Keratinocyte (primary cell): ENCODE data around the gene HEPN1. TPM values are rescaled to one million over a fixed set of nuclear protein-coding genes. Genes with fewer than 3 reads are reported as not detected.

Experiments used
- DNase-seq: peaks from one replicate; pipeline ENCODE4 v3.0.0-alpha.2; 2011; ENCODE audit warnings: low read depth, missing footprints, low spot score
- FAIRE-seq: peaks from 2 replicates; lab custom pipeline; 2011; peaks lifted over from hg19 to GRCh38; lab: Jason Lieb, UNC
- H2AFZ ChIP-seq: 2 replicates; pipeline ENCODE4 v1.6.0; 2012; ENCODE audit warnings: low read length, control low read depth, inconsistent platforms; ENCODE audit not compliant: control insufficient read depth
- H3K27ac ChIP-seq: 2 replicates; pipeline ENCODE4 v1.5.1; 2011; ENCODE audit warnings: low read length; ENCODE audit not compliant: control insufficient read depth, insufficient read depth
- H3K27me3 ChIP-seq: 3 replicates; pipeline ENCODE4 v1.6.0; 2011; ENCODE audit warnings: low read length; ENCODE audit not compliant: control insufficient read depth, insufficient read depth; ENCODE audit errors: extremely low read depth
- H3K36me3 ChIP-seq, 2 experiments: 2 replicates in 1 of 2; 3 replicates in 1 of 2; pipeline ENCODE4 v1.5.1; 2011; ENCODE audit warnings: low read length in 2 of 2, mild to moderate bottlenecking in 1 of 2; ENCODE audit not compliant: control insufficient read depth in 2 of 2, insufficient read depth in 2 of 2; ENCODE audit errors: extremely low read depth in 1 of 2
- H3K4me1 ChIP-seq: 3 replicates; pipeline ENCODE4 v1.5.1; 2011; ENCODE audit warnings: low read length; ENCODE audit not compliant: control insufficient read depth, insufficient read depth; ENCODE audit errors: extremely low read depth
- H3K4me2 ChIP-seq: 3 replicates; pipeline ENCODE4 v1.6.0; 2011; ENCODE audit warnings: low read depth, low read length; ENCODE audit not compliant: control insufficient read depth, insufficient read depth; ENCODE audit errors: extremely low read depth
- H3K4me3 ChIP-seq, 3 experiments: fragments of 200-600 bp in 1 of 3; sonication (generic) in 1 of 3; 2 replicates in 2 of 3; 3 replicates in 1 of 3; pipeline ENCODE4 v1.5.1; 2011 to 2016; ENCODE audit warnings: low read length in 3 of 3, mild to moderate bottlenecking in 3 of 3, control low read depth in 2 of 3, inconsistent platforms in 1 of 3, low read depth in 1 of 3, mixed read lengths in 1 of 3, mixed run types in 1 of 3, moderate library complexity in 1 of 3; ENCODE audit not compliant: control insufficient read depth in 2 of 3, insufficient read depth in 2 of 3; ENCODE audit errors: extremely low read depth in 1 of 3
- H3K79me2 ChIP-seq: 2 replicates; pipeline ENCODE4 v1.6.0; 2012; ENCODE audit warnings: low read length; ENCODE audit not compliant: control insufficient read depth, insufficient read depth
- H3K9ac ChIP-seq: 3 replicates; pipeline ENCODE4 v1.6.0; 2011; ENCODE audit warnings: low read length; ENCODE audit not compliant: control insufficient read depth, insufficient read depth; ENCODE audit errors: extremely low read depth
- H3K9me1 ChIP-seq: 3 replicates; pipeline ENCODE4 v1.6.0; 2011; ENCODE audit warnings: low read length; ENCODE audit not compliant: control insufficient read depth, insufficient read depth; ENCODE audit errors: extremely low read depth
- H3K9me3 ChIP-seq: 2 replicates; pipeline ENCODE4 v1.5.1; 2012; ENCODE audit warnings: low read depth, low read length; ENCODE audit not compliant: control insufficient read depth
- H4K20me1 ChIP-seq: 3 replicates; pipeline ENCODE4 v1.6.0; 2011; ENCODE audit warnings: low read length; ENCODE audit not compliant: control insufficient read depth, insufficient read depth; ENCODE audit errors: extremely low read depth
- EZH2 ChIP-seq: IDR thresholded peaks from one replicate; pipeline ENCODE4 v1.6.1; 2012; ENCODE audit warnings: inconsistent platforms, mild to moderate bottlenecking, low read length, moderate library complexity
- dilution Hi-C: fragments of 300-500 bp; cut with MboI; formaldehyde crosslinking; loops from one replicate; pipeline ENCODE4 v1.7.0; 2020; ENCODE audit warnings: low sequenced_read_pairs; ENCODE audit not compliant: extremely low pct_ligation_motif_present
- polyA plus RNA-seq, 5 experiments: library from polyadenylated mRNA; depleted of rRNA in 3 of 5; stranded (reverse) in 3 of 5; stranded (forward) in 1 of 5; unstranded in 1 of 5; fragments of >200 nt; gene quantifications; 1 replicate in 1 of 5; 2 replicates in 3 of 5; 3 replicates in 1 of 5; pipeline versions ENCODE4 v1.2.1 to v1.2.3, GENCODE V29; 2011 to 2012; ENCODE audit warnings: missing spikeins in 2 of 5, low read depth in 1 of 5, low replicate concordance in 1 of 5
- TF ChIP-seq, protein P1 (sequence below), 3 experiments: IDR thresholded peaks in 1 of 3; conservative IDR thresholded peaks in 1 of 3; optimal IDR thresholded peaks in 1 of 3; 2 replicates in 2 of 3; 3 replicates in 1 of 3; pipeline versions ENCODE3 to v1.5.1; 2011; ENCODE audit warnings: low read length in 3 of 3, mild to moderate bottlenecking in 3 of 3, moderate library complexity in 2 of 3, control low read depth in 1 of 3, inconsistent platforms in 1 of 3; ENCODE audit not compliant: insufficient read depth in 2 of 3; ENCODE audit errors: extremely low read depth in 1 of 3

Gene HEPN1
- polyA plus RNA-seq, 1 donor (not counting 4 experiments of a cell fraction or from before 2014, with no cell fraction given): not detected

DNA sequence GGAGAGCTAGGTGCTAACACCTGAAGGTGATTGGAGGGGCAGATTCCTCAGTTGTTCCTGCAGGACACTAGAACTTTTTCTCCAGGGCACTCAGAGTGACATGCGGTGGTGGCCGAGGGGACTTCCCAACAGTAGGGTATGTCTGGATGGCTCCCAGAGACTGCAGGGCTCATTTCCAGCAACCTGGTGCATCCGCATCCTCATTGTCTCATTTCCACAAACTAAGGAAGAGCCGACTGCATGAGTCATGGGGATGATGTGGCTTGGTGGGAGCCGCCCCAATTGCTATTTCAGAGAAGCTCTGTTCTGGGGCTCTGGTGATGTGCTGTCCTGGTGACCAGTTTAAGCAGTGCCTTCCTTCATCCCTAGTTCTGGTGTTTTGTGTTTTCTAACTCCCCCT is 18.6 kb upstream of the HEPN1 start:
- dilution Hi-C loops: no loop called here
- peaks cover 65% of the 10 kb centered on the region for H3K4me1 ChIP-seq
- TF ChIP-seq, protein P1, sequence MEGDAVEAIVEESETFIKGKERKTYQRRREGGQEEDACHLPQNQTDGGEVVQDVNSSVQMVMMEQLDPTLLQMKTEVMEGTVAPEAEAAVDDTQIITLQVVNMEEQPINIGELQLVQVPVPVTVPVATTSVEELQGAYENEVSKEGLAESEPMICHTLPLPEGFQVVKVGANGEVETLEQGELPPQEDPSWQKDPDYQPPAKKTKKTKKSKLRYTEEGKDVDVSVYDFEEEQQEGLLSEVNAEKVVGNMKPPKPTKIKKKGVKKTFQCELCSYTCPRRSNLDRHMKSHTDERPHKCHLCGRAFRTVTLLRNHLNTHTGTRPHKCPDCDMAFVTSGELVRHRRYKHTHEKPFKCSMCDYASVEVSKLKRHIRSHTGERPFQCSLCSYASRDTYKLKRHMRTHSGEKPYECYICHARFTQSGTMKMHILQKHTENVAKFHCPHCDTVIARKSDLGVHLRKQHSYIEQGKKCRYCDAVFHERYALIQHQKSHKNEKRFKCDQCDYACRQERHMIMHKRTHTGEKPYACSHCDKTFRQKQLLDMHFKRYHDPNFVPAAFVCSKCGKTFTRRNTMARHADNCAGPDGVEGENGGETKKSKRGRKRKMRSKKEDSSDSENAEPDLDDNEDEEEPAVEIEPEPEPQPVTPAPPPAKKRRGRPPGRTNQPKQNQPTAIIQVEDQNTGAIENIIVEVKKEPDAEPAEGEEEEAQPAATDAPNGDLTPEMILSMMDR (optimal IDR thresholded peaks at IDR 0.05 in 1 of 3, IDR thresholded peaks at IDR 0.05 in 1 of 3, conservative IDR thresholded peaks at IDR 0.05 in 1 of 3; ENCODE audit: extremely low read depth in 1 of 3, insufficient read depth in 2 of 3, low read length in 3 of 3): no peak
- no peak for TF ChIP-seq EZH2

DNA sequence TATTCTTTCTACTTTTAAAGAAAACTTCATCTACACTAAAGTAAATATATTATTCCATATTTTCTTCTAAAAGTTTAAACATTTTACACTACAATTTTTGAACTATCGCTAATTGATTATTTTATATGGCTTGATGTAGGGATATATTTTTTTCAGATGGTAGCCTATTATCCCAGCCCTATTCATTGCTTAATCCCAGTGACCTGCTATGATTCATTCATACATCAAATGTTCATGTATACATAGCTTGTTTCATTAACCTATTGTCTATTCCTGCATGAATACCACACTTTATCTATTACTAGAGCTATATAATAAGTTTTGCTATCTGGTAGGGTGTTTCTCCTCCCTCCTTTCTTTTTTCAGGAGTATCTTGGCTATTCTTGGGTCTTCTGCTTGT is 16.4 kb upstream of the HEPN1 start:
- Histone ChIP-seq H3K4me1 (peaks cover 46% of the 10 kb centered on the region), H3K27ac (no peak overlapping the region), H3K36me3 (no peaks in the 10 kb centered on the region), H2AFZ (no peak overlapping the region), H3K4me2 (no peak overlapping the region), H3K79me2 (no peaks in the 10 kb centered on the region), H3K9me1 (no peaks in the 10 kb centered on the region), H3K9me3 (no peaks in the 10 kb centered on the region), H4K20me1 (no peaks in the 10 kb centered on the region), H3K27me3 (no peaks in the 10 kb centered on the region), H3K4me3 (no peak overlapping the region), H3K9ac (no peak overlapping the region)
- DNase-seq: no peak
- dilution Hi-C loops: no loop called here
- TF ChIP-seq, protein P1 (optimal IDR thresholded peaks at IDR 0.05 in 1 of 3, IDR thresholded peaks at IDR 0.05 in 1 of 3, conservative IDR thresholded peaks at IDR 0.05 in 1 of 3; ENCODE audit: extremely low read depth in 1 of 3, insufficient read depth in 2 of 3, low read length in 3 of 3): no peak
- no peak for TF ChIP-seq EZH2
- FAIRE-seq: no peak

More for the DNA sequence above, 18.6 kb upstream of the HEPN1 start:
- Histone ChIP-seq H2AFZ (peak overlapping the region; percentile 7), H3K9ac (peak overlapping the region; percentile 61), H3K9me3 (no peaks in the 10 kb centered on the region), H4K20me1 (no peaks in the 10 kb centered on the region), H3K4me2 (peak overlapping the region; percentile 88), H3K27me3 (no peaks in the 10 kb centered on the region), H3K79me2 (no peaks in the 10 kb centered on the region), H3K4me3 (peak overlapping the region; percentile 6 to 44 (median 43)), H3K27ac (peak overlapping the region; percentile 95), H3K36me3 (no peaks in the 10 kb centered on the region), H3K9me1 (no peaks in the 10 kb centered on the region)
- DNase-seq (peak; percentile 87), FAIRE-seq (peak; percentile 100)
